PC-3 (cell line): ENCODE results near the gene TLE3. TPM values are rescaled to one million over a fixed set of nuclear protein-coding genes. Genes with fewer than 3 reads are reported as not detected.
"Not testable (repeated sequence)": the region's sequence is repeated elsewhere in the genome, so short reads cannot be mapped to it uniquely, and the experiment has no call there.

Experiments used
- ATAC-seq: fragments of 200-7000 bp; cut with Tn5 transposase; 2 replicates; pipeline ENCODE4 v1.9.1; 2020; ENCODE audit warnings: mild to moderate bottlenecking, moderate library complexity
- BruUV-seq: library from RNA; stranded (reverse); fragments of 400-500 nt; replicated peaks from 2 replicates; lab custom pipeline; 2021; lab: Mats Ljungman, UMichigan
- CTCF ChIA-PET: fragments of 300-600 bp; sonication (Branson Sonifier 250); formaldehyde crosslinking; loops from one replicate; lab custom pipeline; 2022; ENCODE audit warnings: antibody characterized with exemption; lab: Charles Lee
- POLR2A ChIA-PET: fragments of 300-600 bp; sonication (Branson Sonifier 250); formaldehyde crosslinking; loops from one replicate; lab custom pipeline; 2022; ENCODE audit warnings: antibody characterized with exemption; ENCODE audit not compliant: unreplicated experiment; lab: Charles Lee
- DNase-seq: peaks from one replicate; pipeline ENCODE4 v3.0.0-alpha.2; 2015
- H2AFZ ChIP-seq: fragments of 300-600 bp; sonication (generic); 2 replicates; pipeline ENCODE4 v1.6.0; 2016; ENCODE audit warnings: antibody characterized with exemption, low read length
- H3F3A ChIP-seq: fragments of 300-600 bp; sonication (generic); one replicate; pipeline ENCODE4 v1.6.0; 2017; ENCODE audit warnings: antibody characterized with exemption, low read length, control low read depth, mild to moderate bottlenecking; ENCODE audit not compliant: unreplicated experiment
- H3K27ac ChIP-seq: fragments of 300-600 bp; sonication (generic); 2 replicates; pipeline ENCODE4 v1.5.1; 2016; ENCODE audit warnings: mild to moderate bottlenecking, low read length
- H3K27me3 ChIP-seq: fragments of 300-600 bp; sonication (generic); 2 replicates; pipeline ENCODE4 v1.6.1; 2016; ENCODE audit warnings: low read length, mixed read lengths
- H3K36me3 ChIP-seq: fragments of 300-600 bp; sonication (generic); 2 replicates; pipeline ENCODE4 v1.6.1; 2016; ENCODE audit warnings: low read depth, mixed run types, low read length, mixed read lengths
- H3K4me1 ChIP-seq: fragments of 300-600 bp; sonication (generic); 2 replicates; pipeline ENCODE4 v1.5.1; 2016; ENCODE audit warnings: low read length; ENCODE audit not compliant: insufficient read depth
- H3K4me2 ChIP-seq: fragments of 300-600 bp; sonication (generic); 2 replicates; pipeline ENCODE4 v1.6.0; 2016; ENCODE audit warnings: low read length
- H3K4me3 ChIP-seq: fragments of 300-600 bp; sonication (generic); 2 replicates; pipeline ENCODE4 v1.5.1; 2016; ENCODE audit warnings: mild to moderate bottlenecking, low read length, mixed read lengths
- H3K79me2 ChIP-seq: fragments of 300-600 bp; sonication (generic); 2 replicates; pipeline ENCODE4 v1.6.1; 2017; ENCODE audit warnings: low read length, mixed read lengths
- H3K9ac ChIP-seq: fragments of 300-600 bp; sonication (generic); 2 replicates; pipeline ENCODE4 v1.6.0; 2016; ENCODE audit warnings: mild to moderate bottlenecking, low read length
- H3K9me2 ChIP-seq: fragments of 300-600 bp; sonication (generic); replicated peaks from 2 replicates; pipeline ENCODE4 v1.6.1; 2016; ENCODE audit warnings: mixed run types, low read length, mixed read lengths
- H3K9me3 ChIP-seq: fragments of 300-600 bp; sonication (generic); 2 replicates; pipeline ENCODE4 v1.6.1; 2016; ENCODE audit warnings: low read length, mixed read lengths
- H4K20me1 ChIP-seq: fragments of 300-600 bp; sonication (generic); 2 replicates; pipeline ENCODE4 v1.6.1; 2016; ENCODE audit warnings: low read length, mixed read lengths
- CTCF ChIP-seq: fragments of 300-600 bp; sonication (generic); conservative IDR thresholded peaks from 2 replicates; pipeline ENCODE4 v1.5.1; 2017; ENCODE audit warnings: antibody characterized with exemption, low read depth, mild to moderate bottlenecking, low read length
- EZH2 ChIP-seq: fragments of 300-600 bp; sonication (generic); IDR thresholded peaks from one replicate; pipeline ENCODE4 v1.6.1; 2017; ENCODE audit warnings: antibody characterized with exemption, mild to moderate bottlenecking, low read length; ENCODE audit not compliant: unreplicated experiment
- EZH2phosphoT487 ChIP-seq: fragments of 300-600 bp; sonication (generic); IDR thresholded peaks from 2 replicates; pipeline ENCODE4 v1.6.1; 2018; ENCODE audit warnings: mild to moderate bottlenecking, antibody characterized with exemption, low read length, borderline replicate concordance
- intact Hi-C: fragments of 100-400 bp; cut with micrococcal nuclease; formaldehyde crosslinking; loops from 2 replicates; pipeline ENCODE4 v1.9.0; 2023
- total RNA-seq: library from RNA; depleted of rRNA; stranded (reverse); fragments of >200 nt; gene quantifications from 2 replicates; pipeline ENCODE4 v1.2.3, GENCODE V29; 2014

The TLE3 gene
- total RNA-seq, 1 experiment from 2014 or later: 72.5 TPM

GRCh38 chr15:70114221-70114620, 16.5 kb upstream of the TLE3 start:
- no peaks in the 10 kb centered on the region for H3K36me3 ChIP-seq
- no peak overlapping the region for H2AFZ ChIP-seq
- H3K4me1 ChIP-seq: peaks cover 6% of the 10 kb centered on the region
- H3F3A ChIP-seq: no peaks in the 10 kb centered on the region
- intact Hi-C loops: no loop called here
- TF ChIP-seq EZH2 (no peak), EZH2phosphoT487 (no peak), CTCF (no peak)
- CTCF ChIA-PET: no interaction called here
- no peak for ATAC-seq
- no peak for DNase-seq
- no peaks in the 10 kb centered on the region for H4K20me1 ChIP-seq
- H3K27ac ChIP-seq: no peak overlapping the region
- no TSS peak for BruUV-seq
- POLR2A ChIA-PET: no interaction called here
- no peaks in the 10 kb centered on the region for H3K9me2 ChIP-seq
- no peak overlapping the region for H3K4me2 ChIP-seq
- no peaks in the 10 kb centered on the region for H3K79me2 ChIP-seq
- no peak overlapping the region for H3K4me3 ChIP-seq
- no peaks in the 10 kb centered on the region for H3K9me3 ChIP-seq
- H3K9ac ChIP-seq: no peak overlapping the region
- no peaks in the 10 kb centered on the region for H3K27me3 ChIP-seq

- H3K9ac ChIP-seq: no peak overlapping the region
- no peak overlapping the region for H2AFZ ChIP-seq
- DNase-seq (no peak), ATAC-seq (no peak)
- no peak overlapping the region for H3K4me3 ChIP-seq
- no peaks in the 10 kb centered on the region for H3K9me2 ChIP-seq
- no peaks in the 10 kb centered on the region for H3K27me3 ChIP-seq
- H3K79me2 ChIP-seq: no peaks in the 10 kb centered on the region
- TF ChIP-seq CTCF (no peak), EZH2 (no peak), EZH2phosphoT487 (no peak)
- H3F3A ChIP-seq: no peaks in the 10 kb centered on the region
- BruUV-seq: no TSS peak
- no peaks in the 10 kb centered on the region for H3K9me3 ChIP-seq
- H3K27ac ChIP-seq: no peak overlapping the region
- H4K20me1 ChIP-seq: no peaks in the 10 kb centered on the region
- ChIA-PET CTCF (no interaction called here), POLR2A (no interaction called here)
- intact Hi-C loops: no loop called here
- peaks cover 6% of the 10 kb centered on the region for H3K4me1 ChIP-seq
- no peak overlapping the region for H3K4me2 ChIP-seq
- H3K36me3 ChIP-seq: no peaks in the 10 kb centered on the region
Observed at GRCh38 chr15:70113304-70113700, 15.6 kb upstream of the TLE3 start.

GRCh38 chr15:70112572-70113303, 15.0 kb upstream of the TLE3 start:
- CTCF ChIA-PET, H3K9ac ChIP-seq, ATAC-seq, H3K27ac ChIP-seq, H4K20me1 ChIP-seq, intact Hi-C loops, H3K9me2 ChIP-seq, POLR2A ChIA-PET, H3K36me3 ChIP-seq, H3K9me3 ChIP-seq, H3K79me2 ChIP-seq, H2AFZ ChIP-seq, H3K27me3 ChIP-seq, H3K4me1 ChIP-seq, BruUV-seq, DNase-seq, H3F3A ChIP-seq, H3K4me2 ChIP-seq, H3K4me3 ChIP-seq: not testable (repeated sequence)
